NB4 (cell line): ENCODE measurements around the gene ZSWIM1.

ENCODE experiments used
- DNase-seq: peaks from one replicate; pipeline ENCODE4 v3.0.0; 2010; ENCODE audit warnings: low read depth
- H3K4me3 ChIP-seq: one replicate; pipeline ENCODE4 v1.5.1; 2011; ENCODE audit warnings: mild to moderate bottlenecking, low read depth, low read length, moderate library complexity
- MAX ChIP-seq: IDR thresholded peaks from 2 replicates; pipeline ENCODE4 v1.6.1; 2011; ENCODE audit warnings: low read depth, low read length
- MYC ChIP-seq: IDR thresholded peaks from 2 replicates; pipeline ENCODE4 v1.6.1; 2011; ENCODE audit warnings: low read depth, low read length
- POLR2A ChIP-seq: IDR thresholded peaks from 2 replicates; pipeline ENCODE4 v1.6.1; 2011; ENCODE audit warnings: mild to moderate bottlenecking; ENCODE audit not compliant: insufficient read length; ENCODE audit errors: extremely low read depth
- TF ChIP-seq, protein P1 (sequence below): IDR thresholded peaks from one replicate; pipeline ENCODE4 v1.5.1; 2012; ENCODE audit warnings: low read depth, low read length

Gene ZSWIM1

GRCh38 chr20:45887346-45887715 lies 6.3 kb downstream of the ZSWIM1 start, which contains the start of gene SPATA25:
SPATA25 (minus strand) TSS chr20:45887622; CDS start chr20:45887590, 32 bp downstream.
- H3K4me3 ChIP-seq, result no peak within 1 kb of the TSS
- TF ChIP-seq, protein P1, sequence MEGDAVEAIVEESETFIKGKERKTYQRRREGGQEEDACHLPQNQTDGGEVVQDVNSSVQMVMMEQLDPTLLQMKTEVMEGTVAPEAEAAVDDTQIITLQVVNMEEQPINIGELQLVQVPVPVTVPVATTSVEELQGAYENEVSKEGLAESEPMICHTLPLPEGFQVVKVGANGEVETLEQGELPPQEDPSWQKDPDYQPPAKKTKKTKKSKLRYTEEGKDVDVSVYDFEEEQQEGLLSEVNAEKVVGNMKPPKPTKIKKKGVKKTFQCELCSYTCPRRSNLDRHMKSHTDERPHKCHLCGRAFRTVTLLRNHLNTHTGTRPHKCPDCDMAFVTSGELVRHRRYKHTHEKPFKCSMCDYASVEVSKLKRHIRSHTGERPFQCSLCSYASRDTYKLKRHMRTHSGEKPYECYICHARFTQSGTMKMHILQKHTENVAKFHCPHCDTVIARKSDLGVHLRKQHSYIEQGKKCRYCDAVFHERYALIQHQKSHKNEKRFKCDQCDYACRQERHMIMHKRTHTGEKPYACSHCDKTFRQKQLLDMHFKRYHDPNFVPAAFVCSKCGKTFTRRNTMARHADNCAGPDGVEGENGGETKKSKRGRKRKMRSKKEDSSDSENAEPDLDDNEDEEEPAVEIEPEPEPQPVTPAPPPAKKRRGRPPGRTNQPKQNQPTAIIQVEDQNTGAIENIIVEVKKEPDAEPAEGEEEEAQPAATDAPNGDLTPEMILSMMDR, result no peak
- DNase-seq, result no peak

GRCh38 chr20:45888681-45889080 lies 7.7 kb downstream of the ZSWIM1 start:
- TF ChIP-seq, protein P1, result no peak
- no peak for TF ChIP-seq MYC
- TF ChIP-seq MAX, result no peak
- no peak for TF ChIP-seq POLR2A
- DNase-seq, result no peak
- H3K4me3 ChIP-seq, result no peak overlapping the region

DNA sequence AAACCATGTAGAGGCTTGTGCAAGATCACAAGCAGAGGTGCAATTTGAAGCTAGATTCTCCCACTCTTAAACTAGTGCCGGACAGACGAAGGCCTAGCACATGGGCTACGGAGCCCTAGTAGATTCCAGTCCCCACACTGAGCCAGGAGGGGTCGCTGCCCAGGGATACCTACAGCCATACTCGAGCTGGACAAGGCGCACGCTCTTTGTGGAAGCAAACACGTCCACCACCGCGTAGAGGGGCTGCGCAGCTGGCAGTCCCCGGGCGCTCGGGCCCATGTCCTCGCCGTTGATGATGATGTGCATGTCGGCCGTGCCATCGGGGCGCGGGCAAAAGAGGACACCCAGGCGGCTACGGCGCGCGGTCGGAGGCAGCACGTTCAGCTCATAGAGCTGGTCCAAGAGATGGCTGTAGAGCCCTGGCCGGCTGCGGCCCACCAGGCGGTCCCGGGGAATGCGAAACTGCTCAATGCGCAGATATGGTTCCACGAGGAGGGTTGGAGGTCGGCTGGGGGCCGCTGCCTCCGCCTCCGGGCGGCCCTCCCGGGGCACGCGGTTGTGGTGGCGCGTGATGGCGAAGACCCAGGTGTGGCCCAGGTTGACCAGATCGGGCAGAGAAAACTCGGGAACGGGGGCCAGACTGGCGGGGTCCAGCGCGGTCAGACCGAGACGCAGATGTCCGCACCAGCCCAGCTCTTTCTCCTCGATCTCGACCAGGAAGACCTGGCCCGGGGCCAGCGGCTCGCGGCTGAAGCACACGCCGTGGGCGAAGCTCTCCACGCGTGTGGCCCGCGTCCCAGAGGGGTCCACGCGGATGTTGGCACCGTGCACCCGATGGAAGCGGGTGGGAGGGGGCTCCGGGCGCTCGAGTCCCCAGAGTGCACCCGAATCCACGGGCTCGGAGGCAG lies 9.3 kb downstream of the ZSWIM1 start:
- no peak for DNase-seq

DNA sequence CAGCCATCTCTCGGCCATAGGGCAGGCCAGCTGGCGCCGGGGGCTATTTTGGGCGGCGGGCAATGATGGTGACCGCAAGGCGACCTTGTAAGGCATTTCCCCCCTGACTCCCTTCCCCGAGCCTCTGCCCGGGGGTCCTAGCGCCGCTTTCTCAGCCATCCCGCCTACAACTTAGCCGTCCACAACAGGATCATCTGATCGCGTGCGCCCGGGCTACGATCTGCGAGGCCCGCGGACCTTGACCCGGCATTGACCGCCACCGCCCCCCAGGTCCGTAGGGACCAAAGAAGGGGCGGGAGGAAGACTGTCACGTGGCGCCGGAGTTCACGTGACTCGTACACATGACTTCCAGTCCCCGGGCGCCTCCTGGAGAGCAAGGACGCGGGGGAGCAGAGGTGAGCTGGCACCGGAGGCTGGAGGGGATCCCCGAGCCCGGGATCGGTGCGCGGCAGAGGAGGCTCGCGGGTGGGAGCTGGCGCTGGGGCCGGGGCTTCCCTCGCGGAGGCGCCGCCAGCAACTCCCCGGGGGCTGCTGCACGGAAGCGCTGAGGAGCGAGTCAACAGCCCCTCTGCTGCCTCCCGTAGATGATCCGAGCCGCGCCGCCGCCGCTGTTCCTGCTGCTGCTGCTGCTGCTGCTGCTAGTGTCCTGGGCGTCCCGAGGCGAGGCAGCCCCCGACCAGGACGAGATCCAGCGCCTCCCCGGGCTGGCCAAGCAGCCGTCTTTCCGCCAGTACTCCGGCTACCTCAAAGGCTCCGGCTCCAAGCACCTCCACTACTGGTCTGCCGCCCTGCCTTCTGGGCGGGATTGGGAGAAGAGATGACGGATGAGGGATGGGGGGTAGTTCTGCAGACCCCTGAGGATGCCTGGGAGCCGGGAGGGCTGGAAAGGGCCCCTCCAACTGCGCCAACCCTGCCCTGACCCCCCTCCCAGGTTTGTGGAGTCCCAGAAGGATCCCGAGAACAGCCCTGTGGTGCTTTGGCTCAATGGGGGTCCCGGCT lies 10.3 kb downstream of the ZSWIM1 start, which contains the start of the genes CTSA and NEURL2:
TSS of gene CTSA (plus strand) at position 351 of the 999 bp plus-strand sequence. CDS start at position 585, 234 bp downstream.
TSS of gene NEURL2 (minus strand) at position 224 of the 999 bp plus-strand sequence. CDS start at position 7, 217 bp downstream.
- TF ChIP-seq POLR2A, result peak; percentile 51
- TF ChIP-seq, protein P1, result no peak
- TF ChIP-seq MAX, result peak; percentile 99
- TF ChIP-seq MYC, result peak; percentile 89
- peak; percentile 94 for DNase-seq
- peak within 1 kb of the TSS; percentile 74 for H3K4me3 ChIP-seq

More for the DNA sequence above, 9.3 kb downstream of the ZSWIM1 start:
- TF ChIP-seq, protein P1, result no peak
- no peak overlapping the region for H3K4me3 ChIP-seq

DNA sequence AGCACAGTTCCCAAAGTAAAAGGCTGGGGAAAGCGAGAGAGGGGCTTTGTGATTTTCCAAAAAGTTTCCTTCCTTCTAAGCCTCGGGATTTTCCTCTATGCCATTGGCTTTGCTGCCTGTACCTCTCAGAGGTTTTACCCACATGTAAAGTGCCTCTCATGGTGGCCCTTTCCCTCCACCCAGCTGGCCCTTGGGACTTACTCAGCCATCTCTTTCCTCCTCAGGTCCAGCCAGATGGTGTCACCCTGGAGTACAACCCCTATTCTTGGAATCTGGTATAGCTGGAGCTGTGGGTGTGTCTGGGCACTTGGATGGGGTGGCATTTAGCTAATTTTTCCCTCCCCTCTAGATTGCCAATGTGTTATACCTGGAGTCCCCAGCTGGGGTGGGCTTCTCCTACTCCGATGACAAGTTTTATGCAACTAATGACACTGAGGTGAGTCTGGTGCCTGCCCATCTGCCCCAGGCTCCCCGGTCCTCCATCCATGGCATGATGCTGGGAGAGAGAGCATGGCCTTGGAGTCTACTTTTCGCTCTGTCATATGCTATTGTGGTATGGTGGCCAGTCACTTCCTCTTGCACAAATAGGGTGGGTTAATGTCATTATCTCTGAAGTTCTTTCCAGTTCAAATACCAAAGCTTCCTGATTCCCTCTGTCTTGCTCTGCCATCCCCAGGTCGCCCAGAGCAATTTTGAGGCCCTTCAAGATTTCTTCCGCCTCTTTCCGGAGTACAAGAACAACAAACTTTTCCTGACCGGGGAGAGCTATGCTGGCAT lies 11.2 kb downstream of the ZSWIM1 start:
- DNase-seq, result peak; percentile 72
- peak overlapping the region; percentile 74 for H3K4me3 ChIP-seq
- TF ChIP-seq MYC, result 0 out of 2 replicates have a peak, but pooled peaks have one; percentile 3
- peak; percentile 10 for TF ChIP-seq POLR2A
- TF ChIP-seq MAX, result no peak; the same call in 1 of the 2 replicates
- TF ChIP-seq, protein P1, result peak; percentile 23
